HL-60/S4 treated with phorbol 12-myristate 13-acetate at 8.2 ng/mL for 4 days and 3 days (cell line): ENCODE results near the gene PET100.

Experiments
- in situ Hi-C: fragments of 300-500 bp; cut with MboI; formaldehyde crosslinking; loops from 2 replicates; pipeline ENCODE4 v1.15.0; 2022; ENCODE audit warnings: low sequenced_read_pairs

The PET100 gene

GRCh38 chr19:7647156-7647555, 17.6 kb downstream of the PET100 start:
- in situ Hi-C loops: no loop called here

DNA sequence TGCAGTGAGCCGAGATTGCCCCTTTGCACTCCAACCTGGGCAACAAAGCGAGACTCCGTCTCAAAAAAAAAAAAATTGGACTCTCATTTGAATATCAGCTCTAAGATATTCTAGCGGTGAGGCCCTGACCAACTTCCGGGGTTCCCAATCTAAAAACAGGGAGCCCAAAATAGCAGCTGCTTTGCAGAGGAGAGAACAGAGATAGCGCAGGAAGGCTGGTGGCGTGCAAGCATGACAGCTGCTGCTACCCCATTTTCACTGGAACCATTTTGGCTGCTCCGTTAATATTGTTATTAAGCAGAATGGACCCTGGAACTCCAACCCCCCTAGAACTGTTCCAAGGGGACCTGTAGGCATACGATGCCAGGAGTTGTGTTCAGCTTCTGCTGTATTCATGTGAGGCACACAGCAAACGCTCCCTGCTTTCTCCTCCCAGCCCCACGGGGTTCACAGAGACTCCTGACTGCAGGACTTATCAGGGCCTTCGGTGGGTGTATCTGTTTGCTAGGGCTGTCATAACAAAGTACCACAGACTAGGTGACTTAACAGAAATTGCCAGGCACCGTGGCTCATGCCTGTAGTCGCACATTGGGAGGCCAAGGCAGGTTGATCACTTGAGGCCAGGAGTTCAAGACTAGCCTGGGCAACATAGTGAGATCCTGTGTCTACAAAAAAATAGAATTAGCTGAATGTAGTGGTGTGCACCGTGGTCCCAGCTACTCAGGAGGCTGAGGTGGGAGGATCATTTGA, 18.8 kb downstream of the PET100 start:
- in situ Hi-C loops: no loop called here

DNA sequence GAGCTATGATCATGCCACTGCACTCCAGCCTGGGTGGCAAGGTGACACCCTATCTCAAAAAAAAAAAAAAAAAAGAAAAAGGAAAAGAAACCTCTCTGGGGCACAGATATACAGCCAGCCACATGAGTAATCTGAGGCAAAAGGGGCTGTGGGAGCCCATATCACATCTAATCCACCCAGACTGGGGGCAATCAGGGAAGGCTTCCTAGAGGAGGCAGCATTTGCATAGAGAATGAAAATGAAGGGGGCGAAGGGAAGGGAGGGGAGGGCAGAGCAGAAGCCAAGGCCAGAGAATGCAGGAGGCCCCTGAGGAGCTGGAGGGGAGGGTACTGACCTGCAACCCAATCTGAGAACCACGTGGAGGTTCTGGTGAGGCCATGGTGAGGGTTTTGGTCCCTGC, 20.6 kb downstream of the PET100 start:
- in situ Hi-C loops: no loop called here

DNA sequence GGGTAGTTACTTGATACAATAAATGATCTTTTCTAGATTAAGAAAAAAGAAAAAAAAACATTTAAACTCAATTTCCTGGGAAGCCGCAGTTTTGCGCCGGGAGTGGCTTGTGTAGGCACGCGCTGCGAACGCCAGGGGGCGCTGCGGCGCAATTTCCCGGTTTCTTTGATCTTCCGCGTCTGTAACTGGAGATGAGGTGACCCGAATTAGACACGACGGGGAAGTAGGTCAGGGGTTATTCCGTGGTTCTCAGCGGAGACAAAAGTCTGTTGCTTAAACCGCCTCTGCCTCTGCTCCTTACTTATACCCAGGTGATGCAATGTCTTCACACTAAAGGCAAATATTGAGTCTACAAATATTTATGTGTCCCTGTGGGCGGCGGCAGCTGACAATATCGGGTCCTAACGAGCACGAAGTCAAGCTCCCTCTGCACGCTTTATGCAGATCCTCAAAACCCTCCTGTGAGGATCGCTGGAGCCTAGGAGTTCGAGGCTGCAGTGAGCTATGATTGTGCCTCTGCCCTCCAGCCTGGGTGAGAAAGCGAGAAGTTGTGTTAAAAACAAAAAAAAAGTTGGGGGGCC, 22.6 kb downstream of the PET100 start:
- in situ Hi-C loops: no loop called here

GRCh38 chr19:7654401-7654800, 24.8 kb downstream of the PET100 start:
- in situ Hi-C loops: no loop called here

DNA sequence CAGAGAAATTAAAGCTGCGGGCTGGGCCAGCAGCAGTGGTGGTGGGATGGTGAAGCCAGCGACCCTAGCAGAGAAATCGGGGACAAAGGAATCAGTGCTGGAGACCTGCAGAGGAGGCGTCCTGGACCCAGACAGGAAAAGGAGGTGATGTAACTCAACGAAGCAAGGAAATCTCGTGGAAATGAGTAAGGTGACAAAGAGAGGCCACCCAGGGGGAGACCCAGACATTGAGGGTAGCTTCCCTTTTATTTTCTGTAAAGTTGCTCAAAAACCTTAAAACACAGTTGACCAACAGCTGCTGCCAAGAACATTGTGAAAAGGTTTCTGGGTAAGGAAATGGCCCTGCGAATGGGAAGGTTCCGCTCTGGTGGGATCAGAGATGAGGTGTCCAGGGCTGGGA, 26.0 kb downstream of the PET100 start:
- in situ Hi-C loops: no loop called here

DNA sequence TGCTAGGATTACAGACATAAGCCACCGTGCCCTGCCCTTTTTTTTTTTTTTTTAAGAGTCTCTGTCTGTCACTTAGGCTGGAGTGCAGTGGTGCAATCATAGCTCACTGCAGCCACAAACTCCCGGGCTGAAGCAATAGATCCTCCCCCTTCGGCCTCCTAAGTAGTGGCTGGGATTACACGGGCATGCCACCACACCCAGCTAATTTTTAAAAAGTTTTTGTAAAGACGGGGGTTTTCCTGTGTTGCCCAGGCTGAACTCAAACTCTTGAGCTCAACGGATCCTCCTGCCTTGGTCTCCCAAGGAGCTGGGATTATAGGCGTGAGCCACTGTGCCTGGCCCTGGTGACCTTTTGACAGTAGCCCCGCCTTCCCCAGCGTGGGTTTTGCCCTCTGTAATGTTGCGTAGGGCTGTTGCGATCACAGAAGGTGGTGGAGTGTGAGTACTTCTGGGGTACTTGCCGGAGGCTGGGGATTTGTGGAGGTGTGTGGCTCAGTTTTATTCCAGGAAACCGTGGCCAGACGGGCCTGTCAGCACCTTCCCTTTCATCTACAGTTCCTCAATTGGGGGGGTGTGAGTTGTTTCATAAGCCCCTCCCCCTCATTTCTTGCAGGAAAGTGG, 27.6 kb downstream of the PET100 start:
- in situ Hi-C loops: no loop called here

DNA sequence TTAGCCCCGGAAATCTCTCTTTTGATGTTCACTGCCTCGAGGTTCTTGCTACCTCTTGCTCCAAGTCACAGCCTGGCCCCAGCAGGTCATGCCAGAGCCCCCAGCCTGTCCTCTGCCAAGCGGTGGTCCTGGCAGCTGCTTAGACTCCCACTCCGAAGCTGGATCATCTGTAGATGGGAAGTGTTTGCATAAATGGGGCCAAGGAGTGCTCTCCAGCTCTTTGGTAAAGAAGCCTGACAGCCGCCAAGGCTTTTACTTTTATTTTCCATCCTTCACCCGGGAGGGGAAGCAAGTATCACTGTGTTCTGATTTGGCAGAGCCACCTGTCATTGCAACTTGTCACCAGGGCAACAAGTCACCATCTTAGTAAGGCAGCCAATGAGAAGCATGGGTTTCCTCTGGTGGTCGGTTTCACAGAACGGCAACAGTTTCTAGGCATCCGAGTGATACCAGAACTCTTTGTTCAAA, 28.7 kb downstream of the PET100 start:
- in situ Hi-C loops: no loop called here

DNA sequence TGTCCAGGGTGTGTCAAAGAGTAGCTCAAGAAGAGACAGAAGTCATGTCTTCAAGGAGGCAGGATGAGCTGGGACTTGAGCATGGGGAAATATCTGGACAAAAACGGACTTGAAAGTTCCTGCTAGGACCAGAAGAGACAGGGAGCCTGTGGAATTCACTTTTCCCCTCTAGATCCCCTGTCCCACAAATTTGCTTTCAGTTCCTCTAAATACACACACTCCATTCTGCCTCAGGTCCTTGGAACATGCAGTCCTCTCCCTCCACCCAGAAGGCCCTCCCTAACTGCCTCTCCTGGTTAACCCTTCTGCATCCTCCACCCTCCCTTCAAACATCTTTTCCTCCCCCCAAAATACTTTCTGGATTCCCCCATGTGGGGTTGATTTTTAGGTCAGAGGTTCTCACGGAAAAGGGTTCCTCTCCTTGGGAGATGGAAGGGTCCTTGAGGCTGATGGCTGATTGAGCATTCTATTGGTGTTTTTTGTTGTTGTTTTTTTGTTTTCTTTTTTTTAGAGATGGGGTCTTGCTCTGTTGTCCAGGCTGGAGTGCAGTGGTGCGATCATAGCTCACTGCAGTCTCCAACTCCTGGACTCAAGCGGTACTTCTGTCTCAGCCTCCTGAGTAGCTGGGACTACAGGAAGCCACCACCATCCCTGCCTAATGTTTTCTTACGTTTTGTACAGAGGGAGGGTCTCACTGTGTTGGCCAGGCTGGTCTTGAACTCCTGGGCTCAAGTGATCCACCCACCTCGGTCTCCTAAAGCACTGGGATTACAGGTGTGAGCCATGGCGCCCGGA, 32.3 kb downstream of the PET100 start:
- in situ Hi-C loops: no loop called here

- in situ Hi-C loops: no loop called here
Measured at GRCh38 chr19:7662657-7663056, 33.1 kb downstream of the PET100 start.

GRCh38 chr19:7663706-7664105, 34.1 kb downstream of the PET100 start:
- in situ Hi-C loops: no loop called here

DNA sequence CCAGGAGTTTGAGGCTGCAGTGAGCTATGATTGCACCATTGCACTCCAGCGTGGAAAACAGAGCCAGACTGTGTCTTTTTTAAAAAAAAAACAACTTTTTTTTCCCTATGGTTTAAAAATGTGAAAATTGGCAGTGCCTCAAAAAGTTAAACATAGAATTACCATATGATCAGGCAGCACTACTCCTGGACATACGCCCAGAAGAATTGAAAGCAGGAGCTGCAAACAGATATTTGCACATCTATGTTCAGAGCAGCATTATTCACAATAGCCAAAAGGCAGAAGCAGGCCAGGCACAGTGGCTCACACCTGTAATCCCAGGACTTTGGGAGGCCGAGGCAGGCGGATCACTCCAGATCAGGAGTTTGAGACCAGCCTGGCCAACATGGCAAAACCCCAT, 35.5 kb downstream of the PET100 start:
- in situ Hi-C loops: no loop called here

GRCh38 chr19:7668842-7669241, 39.2 kb downstream of the PET100 start, which contains the start of gene RETN:
Gene RETN (plus strand): TSS chr19:7669049. CDS start chr19:7669327, 278 bp downstream.
- in situ Hi-C loops: no loop called here

- in situ Hi-C loops: no loop called here
Measured at GRCh38 chr19:7669641-7670040, 40.0 kb downstream of the PET100 start.

DNA sequence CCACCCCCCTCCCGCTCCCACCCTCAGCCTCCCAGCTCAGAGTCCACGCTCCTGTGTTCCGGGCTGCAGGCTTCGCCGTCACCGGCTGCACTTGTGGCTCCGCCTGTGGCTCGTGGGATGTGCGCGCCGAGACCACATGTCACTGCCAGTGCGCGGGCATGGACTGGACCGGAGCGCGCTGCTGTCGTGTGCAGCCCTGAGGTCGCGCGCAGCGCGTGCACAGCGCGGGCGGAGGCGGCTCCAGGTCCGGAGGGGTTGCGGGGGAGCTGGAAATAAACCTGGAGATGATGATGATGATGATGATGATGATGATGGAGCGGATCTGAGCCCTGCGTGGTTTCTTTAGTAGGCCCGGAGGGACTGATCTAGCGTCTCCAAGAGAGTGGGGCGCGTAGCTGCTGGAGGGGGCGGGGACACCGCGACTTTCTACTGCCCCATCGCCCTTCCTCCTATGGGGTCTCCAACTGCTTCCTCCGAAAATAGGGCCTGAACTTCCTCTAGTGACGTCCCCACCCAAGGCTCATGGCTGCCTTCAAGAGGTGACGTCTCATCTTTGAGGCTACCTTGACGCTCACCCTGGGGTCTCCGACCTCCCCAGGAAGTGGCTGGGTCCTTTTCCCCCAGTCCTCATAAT, 40.7 kb downstream of the PET100 start:
- in situ Hi-C loops: no loop called here

- in situ Hi-C loops: no loop called here
Measured at GRCh38 chr19:7670790-7671189, 41.2 kb downstream of the PET100 start.

DNA sequence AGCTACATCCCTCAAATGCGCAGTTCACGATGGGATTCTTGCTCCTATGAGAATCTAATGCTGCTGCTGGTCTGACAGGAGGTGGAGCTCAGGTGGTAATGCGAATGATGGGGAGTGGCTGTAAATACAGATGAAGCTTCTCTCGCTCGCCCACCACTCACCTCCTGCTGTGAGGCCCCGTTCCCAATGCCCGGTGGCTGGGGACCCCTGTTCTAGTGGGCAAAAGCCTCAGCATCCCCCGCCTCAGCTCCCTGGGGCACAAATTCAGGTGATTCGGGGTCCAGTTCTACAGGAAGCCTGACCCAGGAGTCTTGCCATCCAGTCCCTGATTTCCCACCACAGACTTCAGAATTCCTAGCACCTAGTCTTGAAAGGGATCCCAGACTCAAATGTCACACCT, 42.9 kb downstream of the PET100 start:
- in situ Hi-C loops: no loop called here

DNA sequence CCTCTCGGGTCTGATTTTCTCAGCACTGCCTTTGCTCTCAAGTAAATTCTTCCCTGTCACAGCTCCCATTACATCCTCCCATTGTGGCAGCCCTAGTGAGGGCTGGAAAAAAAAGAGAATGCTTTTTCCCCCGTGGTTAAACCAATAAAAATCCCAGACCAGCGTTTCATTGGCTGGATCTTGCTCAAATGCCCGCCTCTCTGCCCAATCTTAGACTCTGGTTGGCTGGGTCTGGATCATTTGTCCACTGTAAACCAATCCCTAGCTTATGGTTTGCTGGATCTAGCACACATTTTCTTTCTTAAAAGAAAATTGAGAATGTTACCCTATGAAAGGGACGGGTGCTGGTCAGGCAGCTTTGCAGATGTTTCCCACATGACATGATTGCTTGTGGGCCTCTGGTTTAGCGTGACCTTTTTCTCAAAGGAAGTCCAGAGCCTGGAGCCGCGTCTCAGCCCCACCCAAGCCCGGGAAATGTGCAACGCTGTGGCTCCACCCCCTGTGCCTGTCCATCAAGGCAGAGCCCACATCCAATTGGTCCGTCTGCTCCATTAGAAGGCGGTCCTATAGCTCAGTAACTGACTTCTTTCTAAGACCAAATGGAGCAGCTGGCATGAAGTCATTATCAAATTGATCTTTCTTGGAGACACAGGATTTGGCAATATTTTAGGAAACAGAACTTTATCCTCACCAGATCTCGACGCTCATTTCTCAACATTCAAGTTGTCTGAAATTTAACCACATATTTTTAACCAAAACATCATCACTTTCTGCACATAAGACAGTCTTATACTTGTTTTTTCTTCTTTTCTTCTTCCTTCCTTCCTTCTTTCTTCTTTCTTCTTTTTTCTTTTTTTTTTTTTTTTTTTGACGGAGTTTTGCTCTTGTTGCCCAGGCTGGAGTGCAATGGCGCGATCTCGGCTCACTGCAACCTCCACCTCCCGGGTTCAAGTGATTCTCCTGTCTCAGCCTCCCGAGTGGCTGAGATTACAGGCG, 44.7 kb downstream of the PET100 start:
- in situ Hi-C loops: no loop called here

DNA sequence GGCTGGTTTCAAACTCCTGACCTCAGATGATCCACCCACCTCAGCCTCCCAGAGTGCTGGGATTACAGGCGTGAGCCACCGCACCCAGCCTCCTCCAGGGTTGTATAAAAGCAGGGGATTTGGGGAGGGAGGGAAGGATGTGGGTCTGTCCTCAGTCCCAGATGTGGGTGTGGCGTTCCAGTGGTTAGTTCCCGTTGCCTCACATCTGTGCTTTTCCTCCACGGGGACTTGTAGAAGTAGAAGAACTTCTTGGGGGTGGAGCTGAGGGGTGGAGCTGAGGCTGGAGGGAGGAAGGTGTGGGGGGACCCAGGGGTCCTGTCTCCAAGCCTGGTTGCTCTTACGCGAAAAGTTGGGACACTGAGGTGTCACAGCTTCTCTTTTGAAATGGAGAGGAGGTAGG, 46.8 kb downstream of the PET100 start:
- in situ Hi-C loops: no loop called here

DNA sequence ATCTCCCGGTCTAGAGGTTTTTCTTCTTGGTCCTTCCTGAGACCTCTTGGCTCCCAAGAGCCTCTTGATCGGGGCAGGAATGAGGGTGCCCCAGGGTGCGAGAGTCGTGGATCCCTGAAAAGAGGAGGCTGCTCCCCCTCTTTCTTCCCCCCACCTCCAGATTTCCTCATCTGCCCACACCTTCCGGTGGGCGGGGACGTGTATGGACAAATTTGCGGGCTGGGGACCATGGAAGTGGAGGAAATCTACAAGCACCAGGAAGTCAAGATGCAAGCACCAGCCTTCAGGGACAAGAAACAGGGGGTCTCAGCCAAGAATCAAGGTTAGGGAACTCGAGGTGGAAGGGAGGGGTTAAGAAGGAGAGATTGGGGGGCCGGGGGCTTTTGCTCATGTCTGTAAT, 47.3 kb downstream of the PET100 start, which contains the start of gene MCEMP1:
TSS of gene MCEMP1 (plus strand) at position 237 of the 400 bp plus-strand sequence. CDS start at position 268, 31 bp downstream.
- in situ Hi-C loops: no loop called here
